Cerebellar cortex (tissue), 1 donor: ENCODE results near the gene NFIA.
"Not testable (repeated sequence)": the region's sequence is repeated elsewhere in the genome, so short reads cannot be mapped to it uniquely, and the experiment has no call there.

Experiments used
- DNase-seq: peaks from one replicate; pipeline ENCODE4 v3.0.0-alpha.2; 2015; ENCODE audit warnings: low spot score

NFIA gene

DNA sequence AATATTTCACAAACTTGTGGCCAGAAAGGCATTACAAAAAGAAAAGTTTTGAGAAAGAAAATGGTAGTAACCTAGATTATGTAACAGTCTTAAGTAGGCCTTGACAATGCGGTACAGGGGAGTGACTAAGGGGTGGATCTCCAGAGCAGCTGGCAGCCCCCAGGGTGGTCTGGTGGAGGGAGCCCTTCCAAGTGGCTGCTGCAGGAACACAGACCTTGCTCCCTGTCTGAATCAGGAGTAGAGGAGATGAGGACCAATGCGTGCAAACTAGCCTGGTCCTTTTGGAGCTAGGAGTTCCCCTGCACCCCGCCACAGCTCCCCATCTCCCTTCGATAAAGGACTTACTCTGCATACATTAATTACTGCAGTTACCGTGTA, 189.0 kb downstream of the NFIA start:
- DNase-seq: peak; percentile 80

GRCh38 chr1:61273167-61273705, 190.9 kb downstream of the NFIA start:
- DNase-seq: peak; percentile 70

GRCh38 chr1:61273861-61274260, 191.5 kb downstream of the NFIA start:
- peak; percentile 65 for DNase-seq

DNA sequence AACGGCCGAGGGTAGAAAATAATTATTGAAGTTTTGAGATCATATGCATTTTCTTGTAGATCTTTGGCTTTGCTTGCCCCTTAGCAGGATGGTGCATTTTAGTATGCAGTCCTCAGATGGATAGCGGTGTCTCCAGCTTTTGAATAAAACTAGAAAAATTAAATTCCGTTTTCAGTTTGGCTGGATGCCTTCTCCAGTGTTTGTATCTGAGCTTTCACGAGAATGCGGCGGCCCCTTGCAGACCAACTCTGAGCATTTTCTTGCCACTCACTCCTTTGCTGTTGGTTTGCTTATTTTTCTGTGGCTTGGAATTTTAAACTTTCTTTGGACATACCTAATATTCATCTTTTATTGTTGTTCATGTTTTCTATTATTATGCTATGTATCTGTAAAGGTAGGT, 192.6 kb downstream of the NFIA start:
- peak; percentile 54 for DNase-seq

- no peak for DNase-seq
Observed at GRCh38 chr1:61276246-61276645, 193.9 kb downstream of the NFIA start.

DNA sequence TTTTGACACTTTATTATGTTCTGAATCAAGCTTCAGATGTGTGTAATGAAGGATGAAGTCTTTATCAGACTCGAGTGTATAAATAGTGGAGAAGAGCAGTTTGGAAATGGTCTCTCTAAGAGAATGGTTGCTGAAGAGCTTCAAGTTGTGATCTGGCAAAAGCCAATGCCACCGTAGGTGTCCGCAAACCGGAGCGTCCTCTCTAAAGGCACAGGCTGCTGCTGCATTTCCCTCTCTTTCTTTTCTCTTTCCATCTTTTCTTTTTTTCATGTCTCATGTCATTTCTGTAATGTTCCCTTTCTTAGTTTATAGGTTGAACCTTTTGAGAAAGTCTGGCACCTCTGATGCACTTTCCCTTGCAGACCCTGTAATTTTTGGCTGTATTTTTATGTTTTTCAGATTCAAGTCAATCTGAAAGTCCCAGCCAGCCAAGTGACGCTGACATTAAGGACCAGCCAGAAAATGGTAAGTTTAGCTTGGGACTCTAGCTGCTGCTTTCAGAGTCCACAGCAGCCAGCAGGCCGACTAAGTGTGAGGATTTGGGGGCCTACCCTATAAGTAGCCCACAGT, 194.8 kb downstream of the NFIA start:
- DNase-seq: peak; percentile 84

DNA sequence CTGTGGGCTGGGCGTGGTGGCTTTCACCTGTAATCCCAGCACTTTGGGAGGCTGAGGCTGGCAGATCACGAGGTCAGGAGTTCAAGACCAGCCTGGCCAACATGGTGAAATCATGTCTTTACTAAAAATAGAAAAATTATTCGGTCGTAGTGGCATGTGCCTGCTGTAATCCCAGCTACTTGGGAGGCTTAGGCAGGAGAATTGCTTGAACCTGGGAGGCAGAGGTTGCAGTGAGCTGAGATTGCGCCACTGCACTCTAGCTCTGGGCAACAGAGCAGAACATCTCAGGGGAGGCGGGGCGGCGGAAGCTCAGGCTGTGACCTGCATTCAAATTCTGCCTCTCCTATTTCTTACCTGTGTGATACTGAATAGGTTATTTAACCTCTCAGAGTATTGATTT, 196.1 kb downstream of the NFIA start:
- DNase-seq: not testable (repeated sequence)

DNA sequence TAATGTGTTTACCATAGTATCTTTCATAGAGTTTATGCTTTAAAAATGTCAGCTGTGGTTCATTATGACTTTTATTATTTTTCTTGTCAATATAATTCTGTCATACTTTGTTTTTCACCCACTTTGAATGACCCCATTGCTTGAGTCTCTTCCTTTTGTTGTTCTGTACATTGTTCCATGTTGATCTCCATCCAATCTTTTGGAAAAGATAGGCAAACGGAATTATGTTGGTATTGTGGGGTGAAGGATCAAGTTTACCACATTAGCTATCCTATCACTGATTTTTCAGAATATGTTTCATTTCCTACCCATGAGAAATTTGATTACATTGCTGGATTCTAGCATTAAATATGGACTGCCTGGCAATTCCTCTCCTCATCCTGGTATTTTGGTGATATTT, 196.6 kb downstream of the NFIA start:
- no peak for DNase-seq

DNA sequence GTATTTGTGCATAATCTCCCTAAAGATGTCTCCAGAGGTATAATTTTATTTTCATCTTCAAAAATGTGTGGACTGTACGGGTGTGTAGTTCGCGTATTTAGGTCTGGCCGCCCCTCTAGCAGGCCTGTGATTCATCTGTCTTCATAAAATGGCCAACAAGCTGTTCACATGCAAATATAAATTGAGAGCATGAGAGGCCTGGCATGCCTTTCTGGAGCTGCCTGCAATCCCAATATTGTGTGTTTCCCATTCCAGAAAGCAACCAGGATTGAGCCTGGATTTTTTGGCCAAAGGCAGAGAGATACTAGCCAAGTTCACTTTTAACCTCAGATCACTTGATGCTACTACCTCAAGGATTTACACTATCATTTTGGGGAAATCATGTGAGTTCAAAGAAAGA, 197.2 kb downstream of the NFIA start:
- peak; percentile 83 for DNase-seq

- no peak for DNase-seq
Observed at GRCh38 chr1:61280452-61280851, 198.1 kb downstream of the NFIA start.

- DNase-seq: peak; percentile 48
Observed at GRCh38 chr1:61282387-61282786, 200.0 kb downstream of the NFIA start.

DNA sequence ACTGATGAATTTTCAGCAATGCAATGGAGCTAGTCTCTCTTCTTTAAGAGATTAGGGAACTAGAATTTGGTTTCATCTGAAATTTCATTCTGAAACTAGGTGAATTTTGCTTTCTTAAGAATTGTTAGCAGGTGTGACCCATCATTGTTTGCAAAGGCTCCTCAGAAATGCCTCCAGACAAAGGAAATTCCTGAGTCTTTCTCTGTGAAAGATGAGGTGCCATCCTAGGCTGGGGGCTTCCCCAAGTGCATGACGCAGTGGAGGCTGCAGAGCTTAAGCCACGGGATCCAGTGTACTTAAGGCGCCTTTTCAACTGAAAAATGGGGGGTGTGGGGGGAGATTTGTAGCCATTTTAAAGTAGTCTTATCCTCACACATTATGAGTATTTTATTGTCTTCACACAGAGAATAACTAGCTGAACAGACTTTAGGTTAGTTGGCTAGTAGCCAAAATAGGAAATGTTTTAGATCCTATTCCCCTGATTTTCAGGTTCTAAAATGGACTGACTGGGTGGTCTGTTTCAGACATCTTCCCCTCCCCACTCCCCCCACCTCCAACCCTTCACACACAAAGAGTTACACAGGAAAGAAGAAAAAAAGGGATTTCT, 202.0 kb downstream of the NFIA start:
- DNase-seq: no peak

DNA sequence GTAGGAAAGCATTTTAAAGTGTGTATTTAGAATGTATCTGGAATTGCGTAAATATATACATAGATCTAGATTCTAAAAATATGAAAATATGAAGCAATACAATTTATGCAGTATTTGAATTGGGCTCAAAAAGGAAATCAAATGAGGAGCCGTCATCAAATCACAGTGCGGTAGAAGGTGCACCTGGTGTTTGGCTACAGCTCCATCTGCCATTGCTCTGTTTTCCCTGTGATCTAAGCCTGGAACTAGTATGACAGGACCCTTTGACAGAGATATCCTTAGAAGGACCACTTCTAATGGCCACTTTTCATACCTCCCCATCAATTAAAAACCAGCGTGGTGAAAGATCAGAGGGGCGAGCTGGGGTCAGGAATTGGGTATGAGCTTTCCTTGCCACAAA, 202.6 kb downstream of the NFIA start:
- DNase-seq: peak; percentile 72

- DNase-seq: peak; percentile 37
Observed at GRCh38 chr1:61285371-61285885, 203.1 kb downstream of the NFIA start.

- DNase-seq: no peak
Observed at GRCh38 chr1:61287014-61287413, 204.7 kb downstream of the NFIA start.

- DNase-seq: no peak
Observed at GRCh38 chr1:61287734-61288133, 205.4 kb downstream of the NFIA start.

DNA sequence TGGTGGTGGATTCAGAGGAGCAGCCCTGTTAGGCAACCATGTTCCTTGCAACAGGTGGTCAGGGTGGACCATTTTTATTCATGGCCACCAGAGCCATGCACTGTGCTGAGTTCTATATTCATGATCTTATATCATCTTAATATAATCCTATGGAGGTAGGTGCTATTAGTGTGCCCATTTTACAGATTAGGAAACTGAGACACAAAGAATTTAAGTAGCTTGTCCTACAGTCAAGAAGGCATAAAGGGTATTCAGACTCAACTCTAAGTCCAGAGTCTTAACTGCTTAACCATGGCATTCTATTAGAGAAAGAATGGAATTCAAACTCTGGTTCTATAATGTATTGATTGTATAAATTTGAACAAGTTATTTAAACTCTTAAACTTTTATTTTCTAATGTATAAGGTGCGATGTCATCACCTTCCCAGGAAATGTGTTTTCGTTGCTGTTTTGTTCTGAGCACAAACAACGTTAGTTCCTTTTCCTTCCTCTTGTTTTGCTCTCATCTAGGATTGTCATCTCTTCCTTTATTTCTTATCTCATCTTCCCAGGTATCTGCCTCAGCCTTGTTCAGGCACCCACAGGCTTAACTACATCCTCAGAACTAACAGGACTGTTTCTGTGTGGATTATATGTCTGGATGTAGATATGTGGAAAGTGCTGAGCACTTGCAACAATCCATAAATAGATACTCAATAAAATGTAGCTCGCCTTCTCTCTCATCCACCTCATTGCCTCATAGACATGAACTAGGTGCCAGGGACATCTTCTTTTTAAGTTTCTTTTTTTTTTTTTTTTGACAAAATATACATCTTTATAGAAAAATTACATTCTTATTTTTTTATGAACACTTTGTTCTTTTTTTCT, 207.1 kb downstream of the NFIA start:
- DNase-seq: no peak

GRCh38 chr1:61290525-61290924, 208.2 kb downstream of the NFIA start:
- no peak for DNase-seq

DNA sequence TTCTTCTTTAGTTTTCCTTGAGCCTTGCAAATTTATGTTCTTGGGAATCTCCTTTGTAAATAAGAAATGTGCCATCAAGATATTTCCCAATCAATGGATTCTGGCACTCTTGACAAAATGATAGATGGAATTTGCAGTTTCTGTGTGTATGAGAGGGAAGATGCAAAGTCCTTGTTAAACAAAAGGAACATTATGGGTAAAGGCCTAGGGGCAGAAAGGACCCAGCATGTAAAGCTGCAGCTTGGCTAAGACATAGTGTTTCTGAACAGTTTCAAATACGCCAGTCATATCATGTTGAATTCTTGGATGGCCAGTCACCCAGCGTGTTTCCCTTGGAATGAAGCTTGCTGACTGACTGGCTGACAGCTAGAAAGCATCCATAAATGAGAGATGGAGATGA, 210.8 kb downstream of the NFIA start:
- no peak for DNase-seq

GRCh38 chr1:61293986-61294504, 211.7 kb downstream of the NFIA start:
- DNase-seq: no peak

- no peak for DNase-seq
Observed at GRCh38 chr1:61294930-61295329, 212.6 kb downstream of the NFIA start.

GRCh38 chr1:61295818-61296537, 213.6 kb downstream of the NFIA start:
- no peak for DNase-seq
